Right lung (tissue), 5 donors: ENCODE measurements around the gene CRYBB1. TPM values are rescaled to one million over a fixed set of nuclear protein-coding genes. Genes with fewer than 3 reads are reported as not detected.
A peak's percentile ranks its signal among the peaks of the same experiment; 100 is the strongest.

ENCODE experiments used
- DNase-seq, 2 donors: peaks; one replicate each; pipeline ENCODE4 v3.0.0-alpha.2; 2013
- polyA plus RNA-seq, 5 donors: library from polyadenylated mRNA; unstranded; fragments of 120-200 nt; gene quantifications; one replicate each; pipeline versions ENCODE4 v1.2.1 to v1.2.3, GENCODE V29; 2013; ENCODE audit warnings: inconsistent platforms in 1 of 5, low replicate concordance in 1 of 5; ENCODE audit not compliant: insufficient read length in 5 of 5, insufficient read depth in 1 of 5

The CRYBB1 gene
- polyA plus RNA-seq, 5 donors: 0.61 to 1.2 (median 0.99) TPM

- DNase-seq: no peak
Measured at GRCh38 chr22:26609287-26609686, 8.5 kb downstream of the CRYBB1 start.

- DNase-seq: no peak
Measured at GRCh38 chr22:26608129-26608528, 9.7 kb downstream of the CRYBB1 start.

- DNase-seq: no peak
Measured at GRCh38 chr22:26606611-26607010, 11.2 kb downstream of the CRYBB1 start.

DNA sequence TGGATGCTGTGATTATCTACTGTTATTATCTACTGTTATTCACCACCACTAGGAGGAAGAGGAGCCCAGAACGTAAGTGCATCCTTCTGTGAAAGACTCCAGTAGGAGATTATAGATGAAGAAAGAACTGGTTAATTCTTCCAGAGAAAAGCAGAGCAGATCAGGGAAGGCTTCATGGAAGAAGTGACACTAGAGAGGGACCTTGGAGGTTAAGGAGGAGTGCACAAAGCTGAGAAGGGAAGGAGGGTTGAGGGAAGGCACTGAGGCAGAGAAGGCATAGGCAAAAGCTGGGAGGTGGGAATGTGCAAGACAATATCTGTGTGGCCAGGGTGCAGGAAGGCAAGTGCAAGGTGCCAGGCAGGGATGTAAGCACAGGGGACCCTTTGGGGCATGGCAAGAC lies 13.5 kb downstream of the CRYBB1 start:
- DNase-seq: no peak

- DNase-seq: no peak
Measured at GRCh38 chr22:26602127-26602526, 15.7 kb downstream of the CRYBB1 start.

DNA sequence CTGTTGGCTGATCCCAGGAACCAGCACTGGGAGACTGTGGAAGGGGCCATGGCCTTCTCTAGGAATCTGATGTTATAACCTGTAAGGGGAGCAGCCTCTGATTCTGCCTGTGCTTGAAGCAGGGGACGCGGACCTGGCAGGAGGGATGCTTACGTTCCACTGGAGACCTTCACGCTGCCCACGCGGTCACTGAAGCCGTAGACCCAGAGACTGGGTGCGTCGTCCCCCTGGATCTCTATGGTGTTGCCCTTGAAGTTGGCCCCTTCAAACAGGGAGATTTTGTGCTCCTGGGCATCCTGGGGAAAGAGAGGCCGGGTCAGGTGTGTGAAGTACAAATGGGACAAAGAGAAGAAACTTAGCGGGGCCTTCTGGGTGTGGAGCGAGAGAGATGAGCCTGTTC lies 16.1 kb downstream of the CRYBB1 start:
- DNase-seq: no peak

DNA sequence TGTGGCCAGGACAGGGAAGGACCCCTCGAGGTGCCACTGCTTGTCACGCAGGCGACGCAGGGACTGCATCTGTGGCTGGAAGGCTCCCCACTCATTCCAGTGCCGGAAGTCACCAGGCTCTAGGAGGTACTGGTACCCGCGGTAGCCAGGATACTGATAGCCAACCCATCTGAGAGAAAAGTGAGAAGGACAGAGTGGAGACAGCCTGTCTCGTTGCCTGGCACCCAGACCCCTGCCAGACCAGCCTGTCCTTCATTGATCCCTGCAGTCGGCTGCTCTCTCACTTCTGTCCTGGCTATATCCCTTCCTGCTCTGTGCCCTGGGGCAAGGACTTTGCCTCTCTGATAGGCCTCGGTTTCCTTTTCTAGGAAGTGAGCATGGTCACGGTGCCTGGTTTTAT lies 18.3 kb downstream of the CRYBB1 start:
- no peak for DNase-seq

- DNase-seq: no peak
Measured at GRCh38 chr22:26597480-26597879, 20.3 kb downstream of the CRYBB1 start.

DNA sequence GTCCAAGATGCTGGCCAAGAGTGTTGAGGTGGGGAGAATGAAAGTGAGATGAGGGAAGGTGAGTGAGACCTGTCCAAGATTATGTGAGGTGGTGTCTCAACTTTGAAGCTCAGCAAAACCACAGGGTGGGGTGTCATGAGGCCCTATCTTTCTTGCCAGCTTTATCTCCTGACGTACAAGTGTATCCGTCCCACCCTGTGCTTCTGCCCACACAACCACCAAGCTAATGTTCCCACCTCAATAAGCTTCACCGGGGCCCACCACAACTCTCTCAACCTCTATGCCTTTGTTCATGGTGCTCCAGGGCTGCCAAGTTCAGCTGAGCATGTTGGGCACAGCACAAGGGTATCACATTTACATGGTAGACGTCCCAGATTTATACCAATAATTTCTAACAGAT lies 20.8 kb downstream of the CRYBB1 start:
- no peak for DNase-seq

DNA sequence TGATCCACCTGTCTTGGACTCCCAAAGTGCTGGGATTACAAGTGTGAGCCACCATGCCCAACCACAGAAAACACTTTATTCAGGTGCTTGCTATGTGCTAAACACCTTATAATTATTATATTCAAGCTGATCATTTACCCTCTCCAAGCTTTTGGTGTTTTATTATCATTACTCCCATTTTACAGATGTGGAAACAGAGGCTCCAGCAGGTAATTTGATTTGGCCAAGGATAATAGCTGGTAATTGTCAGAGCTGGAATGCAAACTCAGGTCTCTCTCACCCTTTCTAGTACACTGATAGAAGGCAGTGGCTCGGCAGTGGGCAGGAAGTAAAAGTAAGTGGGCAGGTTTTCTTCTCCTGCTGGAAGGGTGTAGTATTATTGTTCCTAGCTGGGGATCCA lies 24.1 kb downstream of the CRYBB1 start:
- DNase-seq: no peak

DNA sequence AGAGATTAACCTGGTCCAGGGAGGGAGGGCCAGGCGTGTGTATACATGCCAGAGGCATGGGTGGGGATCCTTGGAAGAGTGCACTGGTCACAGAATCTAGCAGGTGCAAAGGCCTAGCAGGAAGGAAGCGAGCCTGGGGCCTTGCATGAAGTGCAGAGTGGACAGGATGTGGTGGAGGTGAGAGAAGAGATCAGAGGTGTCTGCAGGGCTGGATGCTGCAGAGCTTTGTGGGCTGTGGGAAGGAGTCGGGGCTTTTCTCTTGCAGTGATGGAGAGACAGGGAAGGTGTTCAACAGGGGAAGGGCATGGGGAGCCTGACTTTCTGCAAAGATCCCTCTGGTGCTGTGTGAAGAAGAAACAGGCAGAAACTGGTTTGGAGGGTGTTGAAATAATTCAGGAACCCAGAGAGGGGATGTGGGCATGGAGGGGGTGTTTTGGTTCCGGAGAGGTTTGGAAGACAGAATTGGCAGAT lies 25.4 kb downstream of the CRYBB1 start:
- no peak for DNase-seq

GRCh38 chr22:26589845-26590736 lies 27.7 kb downstream of the CRYBB1 start, which contains the start of gene TPST2:
Gene TPST2 (minus strand): TSS chr22:26590132. CDS start chr22:26541630, 48,502 bp downstream.
- DNase-seq: peak; percentile 75 to 79

- DNase-seq: no peak
Measured at GRCh38 chr22:26589367-26589844, 28.4 kb downstream of the CRYBB1 start.

DNA sequence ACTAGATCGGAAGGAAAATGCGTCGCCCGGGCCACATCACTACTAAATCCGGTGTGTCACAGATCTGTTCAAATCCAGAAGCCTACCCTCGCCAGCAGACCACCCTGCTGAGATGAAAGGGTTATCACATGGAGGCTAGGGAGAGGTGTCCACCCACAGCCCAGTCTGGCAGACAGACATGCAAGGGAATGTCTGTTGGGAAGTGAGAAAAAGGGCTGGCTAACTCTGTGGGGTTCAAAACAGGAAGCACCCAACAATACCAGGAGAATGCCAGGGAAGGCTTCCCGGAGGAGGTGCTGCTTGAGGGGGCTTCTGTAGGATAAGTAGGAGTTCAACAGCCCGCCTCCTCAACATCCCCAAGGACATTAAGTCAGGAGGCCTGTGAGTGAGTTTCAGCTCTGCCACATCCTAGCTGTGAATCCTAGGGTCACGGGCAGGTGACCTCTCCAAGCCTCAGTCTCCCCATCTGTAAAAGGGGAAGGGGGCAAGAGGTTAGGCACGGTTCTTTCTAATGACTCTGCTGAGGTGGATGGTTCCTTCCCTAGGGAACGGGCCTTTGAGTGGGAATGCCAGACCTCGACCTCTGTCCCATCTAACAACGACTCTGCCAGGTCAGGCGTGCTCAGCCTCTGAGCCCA lies 29.0 kb downstream of the CRYBB1 start:
- DNase-seq: no peak

GRCh38 chr22:26587991-26588613 lies 29.7 kb downstream of the CRYBB1 start:
- no peak for DNase-seq

DNA sequence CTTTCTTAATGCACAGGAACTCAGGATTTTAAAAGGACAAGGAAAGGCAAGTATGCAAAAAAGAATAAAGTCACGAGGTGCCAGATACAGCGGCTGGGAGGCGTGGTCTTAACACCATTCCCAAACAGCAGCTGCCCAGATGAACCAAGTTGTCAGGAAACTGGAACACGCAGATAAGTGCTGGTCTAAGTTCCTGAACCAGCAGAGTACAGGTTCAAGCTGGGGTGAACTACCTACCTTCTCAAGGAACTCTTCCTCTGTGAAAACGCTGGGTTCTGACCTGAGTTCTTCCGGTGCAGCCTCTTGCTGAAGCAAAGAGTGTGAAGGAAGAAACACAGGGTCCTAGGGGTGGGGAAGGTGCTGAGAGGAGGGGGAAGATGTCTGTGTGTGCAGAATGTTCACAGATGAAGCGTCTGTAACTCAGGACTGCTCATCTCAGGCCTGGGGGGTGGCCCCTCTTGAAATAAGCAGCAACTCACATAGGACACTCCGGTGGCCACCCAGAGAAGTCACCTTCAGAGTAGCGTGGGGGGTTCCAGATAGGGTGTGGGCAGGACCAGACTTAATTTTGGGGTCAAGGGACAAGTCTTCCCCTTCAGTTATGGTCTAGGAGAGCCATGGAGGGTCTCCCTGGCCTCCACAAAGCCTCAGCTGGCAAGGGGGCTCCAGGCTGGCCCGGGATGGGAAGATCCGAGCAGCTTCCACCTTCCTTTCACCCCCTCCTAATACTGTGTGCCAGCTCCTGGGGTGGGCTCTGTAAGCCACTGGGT lies 31.1 kb downstream of the CRYBB1 start:
- no peak for DNase-seq

DNA sequence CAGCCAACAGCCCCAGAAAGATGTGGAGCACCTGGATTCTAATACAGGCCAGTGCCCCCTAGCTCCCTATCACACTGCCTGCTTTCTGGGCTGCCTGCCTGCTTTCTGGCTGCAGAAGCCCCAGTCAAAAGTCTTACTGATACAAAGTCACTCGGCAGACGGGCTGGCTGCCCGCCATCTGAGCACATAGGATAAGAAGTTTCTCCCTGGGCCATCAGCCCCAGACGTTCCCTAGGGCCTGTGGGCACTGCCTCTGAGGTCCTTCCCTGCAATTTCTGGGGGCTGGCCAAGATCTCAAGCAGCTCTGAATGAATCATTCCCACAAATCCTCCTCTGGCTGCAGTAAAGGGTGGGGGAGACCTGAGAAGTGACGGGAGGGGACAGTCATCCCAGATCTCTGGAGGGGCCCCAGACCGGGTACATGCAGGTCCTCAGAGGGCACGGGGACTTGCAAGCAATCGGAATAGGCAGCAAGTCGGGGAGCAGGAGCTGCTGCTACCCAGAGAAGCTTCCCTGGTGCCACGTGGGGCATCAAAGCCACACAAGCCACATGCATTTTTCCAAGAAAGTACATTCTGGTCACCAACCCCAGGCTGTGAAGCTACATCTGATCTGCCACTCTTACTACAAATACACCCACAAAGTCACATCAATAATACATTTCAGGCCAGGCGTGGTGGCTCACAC lies 32.6 kb downstream of the CRYBB1 start:
- no peak for DNase-seq

DNA sequence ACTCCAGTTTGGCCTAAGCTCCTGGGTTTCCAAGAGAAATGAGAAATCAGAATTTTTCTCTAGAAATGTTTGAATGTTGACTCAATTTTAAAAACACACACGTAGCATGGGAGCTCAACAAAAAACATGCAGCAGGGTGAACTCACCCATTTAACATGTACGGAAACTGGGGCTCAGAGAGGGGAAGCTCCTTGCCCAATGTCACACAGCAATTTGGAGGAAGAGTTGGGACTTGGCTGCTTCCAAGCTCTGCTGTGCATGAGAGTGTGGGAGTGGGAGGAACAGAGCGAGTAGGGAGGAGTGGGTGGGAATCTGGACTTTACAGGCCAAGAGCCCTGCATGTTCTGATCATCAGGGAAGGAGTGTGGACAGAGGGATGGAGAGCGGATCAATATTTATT lies 33.8 kb downstream of the CRYBB1 start:
- no peak for DNase-seq

GRCh38 chr22:26581633-26582168 lies 36.1 kb downstream of the CRYBB1 start:
- no peak for DNase-seq

GRCh38 chr22:26581026-26581425 lies 36.8 kb downstream of the CRYBB1 start:
- no peak for DNase-seq
